Measurements from ENCODE around the gene TIFAB.

The TIFAB gene

DNA sequence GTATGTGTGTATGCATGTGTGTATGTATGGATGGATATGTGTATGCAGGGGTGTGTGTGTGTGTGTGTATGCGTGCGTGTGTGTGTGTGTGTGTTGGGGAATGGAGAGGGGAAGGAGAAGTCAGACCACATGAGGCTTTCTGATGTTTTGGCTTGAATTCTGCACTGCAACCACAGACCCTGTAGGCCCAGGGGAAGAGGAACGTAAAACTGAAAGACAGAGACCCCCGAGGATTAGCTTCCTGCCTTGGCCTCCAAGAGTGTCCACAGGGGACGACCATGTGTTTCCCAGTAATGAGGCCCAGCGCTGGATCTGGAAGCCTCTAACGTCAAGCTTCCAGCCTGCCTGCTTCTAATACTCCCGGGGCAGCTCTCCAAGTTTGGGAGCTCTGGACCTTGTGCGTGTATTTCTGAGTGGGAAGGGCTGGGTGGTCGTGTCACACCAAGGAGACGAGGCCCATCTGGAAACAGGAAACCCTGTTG lies 10.8 kb downstream of the TIFAB start:
- no peak for DNase-seq

DNA sequence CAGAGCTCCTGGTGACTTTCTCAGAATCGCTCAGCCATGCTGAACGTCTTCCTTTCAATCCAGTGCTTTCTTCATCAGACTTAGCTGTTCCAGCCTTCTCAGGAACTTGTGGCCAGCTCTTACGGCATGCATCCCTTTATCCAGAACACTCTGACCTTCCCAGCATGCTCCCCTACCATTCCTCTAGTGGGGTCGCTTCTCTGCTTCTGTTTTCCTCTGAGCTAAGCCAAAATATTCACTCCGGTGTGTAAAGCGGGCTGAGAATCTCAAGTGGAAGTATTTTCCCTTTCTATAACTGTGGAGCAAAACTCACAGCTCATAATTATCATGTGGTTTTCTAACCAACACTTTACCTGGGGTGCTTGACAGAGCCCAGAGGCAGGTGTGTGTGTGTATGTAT lies 11.2 kb downstream of the TIFAB start:
- DNase-seq, result no peak

DNA sequence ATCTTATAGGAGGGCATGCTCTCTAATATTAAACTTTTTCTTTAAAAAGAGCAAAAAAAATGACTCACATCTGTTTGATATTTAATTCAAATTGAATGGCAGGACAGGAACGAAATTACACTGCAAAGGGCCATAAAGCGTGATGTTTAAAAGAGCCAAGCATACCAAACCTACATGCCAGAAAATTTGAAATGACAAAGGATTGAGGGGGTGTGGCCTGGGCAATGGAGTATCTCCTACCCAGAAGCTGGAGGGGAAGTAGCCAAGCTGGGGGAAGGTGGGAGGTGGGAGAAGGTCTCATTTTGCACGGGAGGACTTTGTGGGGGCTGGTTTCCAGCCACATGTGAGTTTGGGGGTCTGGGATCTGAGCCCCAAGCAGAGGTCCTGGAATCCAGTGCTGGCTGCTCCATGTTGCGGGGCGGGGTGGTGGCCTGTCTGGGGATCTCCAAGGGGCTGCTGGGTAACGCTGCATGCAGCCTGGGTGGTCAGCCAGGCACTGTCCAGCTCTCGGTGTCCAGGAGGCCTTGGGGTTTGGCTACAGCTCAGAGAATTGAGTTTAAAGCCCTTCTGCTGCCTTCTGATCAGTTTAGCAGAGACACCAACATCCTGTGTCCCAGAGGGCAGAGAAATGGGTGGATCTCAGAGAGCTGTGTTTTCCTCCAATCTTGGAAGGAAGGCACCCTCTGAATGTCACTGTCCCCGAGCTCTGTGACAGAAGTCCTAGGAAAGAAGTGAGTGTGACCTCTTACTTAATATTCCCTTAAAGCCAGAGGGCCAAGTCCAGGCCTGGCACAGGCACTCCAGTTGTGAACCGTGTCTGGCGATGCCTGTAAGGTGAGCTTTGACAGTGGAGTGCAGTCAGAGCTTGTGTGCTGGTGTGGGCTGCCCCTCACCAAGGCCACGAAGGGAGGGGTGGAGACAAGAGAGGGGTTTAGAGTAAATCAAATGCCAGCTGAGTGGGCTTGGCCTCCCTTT lies 12.6 kb downstream of the TIFAB start:
- DNase-seq, result no peak

DNA sequence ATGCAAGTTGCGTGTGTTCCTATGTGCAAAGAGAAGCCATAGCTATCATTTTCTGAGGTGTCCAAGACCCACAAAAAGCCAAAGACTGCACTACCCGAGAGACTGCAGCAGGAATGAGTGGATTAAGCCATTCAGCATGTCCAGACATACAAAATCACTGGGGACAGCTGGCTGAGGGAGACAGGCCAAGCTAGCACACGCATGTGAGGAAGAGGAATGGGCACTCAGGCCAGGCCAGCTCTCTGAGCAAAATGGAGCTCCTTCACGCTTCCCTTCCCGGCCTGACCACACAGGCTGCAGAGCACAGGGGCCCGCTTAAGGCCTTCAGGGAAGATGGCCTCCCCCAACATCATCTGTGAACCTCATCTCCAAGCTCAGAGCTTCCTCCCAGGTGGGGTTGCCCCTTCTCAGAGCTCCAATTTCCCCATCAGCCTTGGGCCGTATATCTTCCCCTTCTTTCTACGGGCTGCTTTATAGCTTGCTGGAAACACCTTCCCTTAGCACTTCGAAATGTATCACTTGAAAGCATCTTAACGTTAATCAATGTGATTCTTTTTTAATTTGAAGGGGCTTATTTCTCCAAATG lies 13.4 kb downstream of the TIFAB start:
- DNase-seq, result no peak

DNA sequence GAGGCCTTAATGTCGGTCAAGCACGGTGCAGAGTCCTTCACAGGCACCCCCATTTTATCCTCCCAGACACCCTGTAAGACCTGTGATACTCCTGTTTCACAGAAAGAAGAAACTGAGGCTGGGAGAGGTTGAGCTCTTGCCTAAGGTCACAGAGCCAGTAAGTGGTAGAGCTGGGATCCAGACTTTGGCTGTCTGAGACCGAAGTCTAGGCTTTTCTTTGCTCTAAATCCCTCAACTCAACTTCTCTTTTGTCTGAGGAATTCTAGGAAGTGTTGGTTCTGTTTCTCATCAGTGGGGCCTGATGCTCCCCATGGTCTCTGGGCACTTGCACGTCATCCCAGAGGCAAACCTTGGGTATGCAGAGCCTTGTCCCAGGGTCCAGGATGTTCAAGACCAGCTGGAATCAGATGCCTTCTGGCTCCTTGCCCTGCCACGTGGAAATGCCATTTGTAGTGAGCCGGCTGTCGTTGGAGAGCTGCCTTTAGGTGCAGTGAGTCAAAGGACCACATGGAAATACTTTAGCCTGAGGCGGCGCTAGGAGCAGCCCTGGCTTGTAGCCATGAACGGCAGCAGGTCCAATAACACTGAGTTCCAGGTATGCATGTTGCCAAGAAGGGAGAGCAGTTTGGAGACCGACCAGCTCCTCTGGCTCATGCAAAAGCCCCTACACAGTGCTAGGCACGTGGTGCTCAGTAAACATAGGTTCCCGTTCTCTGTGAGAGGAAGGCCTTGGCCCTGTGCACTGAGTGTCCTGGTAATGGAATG lies 14.2 kb downstream of the TIFAB start:
- no peak for DNase-seq

DNA sequence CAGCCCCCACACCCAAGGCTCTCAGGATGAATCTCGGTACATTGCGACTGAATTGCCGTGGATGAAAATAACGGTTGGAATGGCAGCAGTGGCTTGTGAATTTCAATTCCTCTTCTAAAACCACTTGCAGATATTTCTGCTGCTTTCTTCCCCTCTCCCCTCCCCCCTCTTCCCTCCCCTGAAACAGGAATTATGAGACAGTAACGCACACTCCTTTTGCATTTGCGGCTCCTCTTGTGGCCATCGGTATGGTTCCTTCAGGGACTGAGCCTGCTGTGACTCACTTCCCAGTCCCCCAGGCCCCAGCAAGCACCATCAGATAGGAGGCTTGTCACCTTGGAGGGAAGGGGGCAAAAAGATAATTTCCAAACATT lies 14.7 kb downstream of the TIFAB start:
- peak; percentile 5 for DNase-seq

DNA sequence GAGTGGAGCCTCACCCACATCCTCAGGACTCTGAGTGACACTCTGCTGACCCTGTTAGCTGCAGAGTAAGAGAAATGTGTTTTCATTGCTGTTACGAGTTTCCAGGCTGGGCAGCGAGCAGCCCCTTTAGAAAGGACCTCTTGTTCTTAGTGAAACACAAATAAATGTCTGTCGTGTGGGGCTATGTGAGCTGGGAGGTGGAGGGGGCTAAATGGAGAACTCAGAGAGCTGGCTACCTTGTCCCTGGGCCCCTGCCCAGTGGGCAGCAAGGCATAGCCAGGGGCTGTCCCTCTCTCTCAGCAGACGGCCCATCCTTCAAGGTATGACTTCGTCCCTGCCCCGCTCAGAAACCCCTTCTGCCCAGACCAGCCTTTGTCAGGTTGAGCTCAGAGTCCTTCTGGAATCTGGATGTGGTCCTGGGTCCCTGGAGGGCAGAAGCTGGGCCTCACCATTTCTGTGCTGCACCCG lies 15.2 kb downstream of the TIFAB start:
- DNase-seq, result no peak

DNA sequence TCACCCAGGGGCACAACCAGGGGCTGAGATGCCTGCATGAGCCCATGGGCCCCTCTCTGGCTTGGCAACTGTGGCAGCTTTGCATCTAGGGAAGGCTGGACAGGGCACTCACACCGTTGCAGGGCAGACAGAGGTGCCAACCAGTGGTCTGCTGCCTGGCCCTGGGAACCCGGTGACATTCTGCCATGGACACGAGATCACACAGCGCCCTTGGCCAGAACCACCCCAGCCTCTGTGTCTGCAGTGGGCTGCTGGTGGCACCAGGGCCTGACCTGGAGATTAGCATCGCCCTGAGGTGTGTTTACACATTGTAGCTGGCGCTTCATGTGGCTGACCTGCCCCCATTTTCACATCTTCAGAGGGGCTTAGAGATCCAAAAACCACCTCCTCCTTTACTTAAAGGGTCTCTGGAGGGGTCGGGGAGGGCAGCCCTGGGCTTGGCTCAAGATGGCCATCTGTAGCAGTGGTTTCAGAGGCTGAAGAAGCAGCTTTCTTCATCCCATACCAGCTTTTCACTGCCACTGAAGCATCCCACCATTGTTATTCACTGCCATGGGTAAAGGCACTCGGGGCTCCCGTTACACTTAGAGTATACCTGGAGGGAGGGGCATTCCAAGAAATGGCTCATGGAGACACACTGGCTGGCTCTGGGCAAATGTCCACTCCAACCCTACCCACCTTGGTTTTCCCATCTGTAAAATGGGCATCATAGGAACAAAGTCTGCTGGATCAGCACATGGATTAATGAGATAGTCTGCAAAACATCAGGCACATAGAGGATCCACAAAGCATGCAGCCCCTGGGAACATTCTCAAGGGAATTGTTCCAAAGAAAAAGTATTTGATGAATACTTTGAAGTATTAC lies 16.5 kb downstream of the TIFAB start:
- DNase-seq, result no peak

DNA sequence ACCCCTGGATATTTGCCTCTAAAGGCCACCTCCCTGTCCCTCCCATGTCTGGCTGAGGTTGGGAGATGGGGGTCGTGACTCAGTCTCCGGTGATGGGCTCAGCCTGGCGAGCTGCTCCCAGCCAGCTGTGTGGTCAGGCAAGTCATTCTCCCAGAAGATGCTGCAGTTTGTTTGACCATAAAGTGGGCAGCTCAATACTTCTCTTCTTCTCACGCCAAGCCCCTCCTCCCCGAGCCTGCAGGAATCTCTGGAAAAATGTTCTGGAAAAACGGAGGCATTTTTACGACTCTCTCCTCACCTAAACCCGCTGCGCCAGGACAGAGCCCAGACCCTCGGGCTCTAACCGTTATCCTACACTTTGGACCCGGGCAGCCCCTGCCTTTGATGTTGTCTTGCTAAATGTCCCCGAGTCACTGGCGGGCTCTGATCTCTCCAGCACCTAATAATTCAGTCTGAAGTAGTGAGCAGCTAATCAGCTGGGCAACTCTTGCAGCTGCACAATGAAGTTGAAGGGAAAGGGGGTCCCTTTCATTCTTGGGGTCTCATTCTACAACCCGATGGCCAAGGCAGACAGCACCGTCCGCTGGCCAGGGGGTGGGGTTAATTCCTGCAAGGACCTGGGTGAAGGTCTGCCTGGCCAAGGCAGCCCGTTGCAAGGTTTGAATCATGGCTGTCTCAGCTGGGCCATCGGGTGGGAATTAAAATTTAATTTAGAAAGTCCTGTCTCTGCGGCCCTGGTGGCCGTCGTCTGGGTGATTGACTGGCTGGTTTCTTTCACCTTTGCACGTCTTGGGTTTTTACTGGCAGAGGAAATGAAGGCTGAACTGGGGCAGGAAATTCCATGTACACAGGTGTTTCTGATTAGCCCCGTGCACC lies 17.3 kb downstream of the TIFAB start:
- no peak for DNase-seq

DNA sequence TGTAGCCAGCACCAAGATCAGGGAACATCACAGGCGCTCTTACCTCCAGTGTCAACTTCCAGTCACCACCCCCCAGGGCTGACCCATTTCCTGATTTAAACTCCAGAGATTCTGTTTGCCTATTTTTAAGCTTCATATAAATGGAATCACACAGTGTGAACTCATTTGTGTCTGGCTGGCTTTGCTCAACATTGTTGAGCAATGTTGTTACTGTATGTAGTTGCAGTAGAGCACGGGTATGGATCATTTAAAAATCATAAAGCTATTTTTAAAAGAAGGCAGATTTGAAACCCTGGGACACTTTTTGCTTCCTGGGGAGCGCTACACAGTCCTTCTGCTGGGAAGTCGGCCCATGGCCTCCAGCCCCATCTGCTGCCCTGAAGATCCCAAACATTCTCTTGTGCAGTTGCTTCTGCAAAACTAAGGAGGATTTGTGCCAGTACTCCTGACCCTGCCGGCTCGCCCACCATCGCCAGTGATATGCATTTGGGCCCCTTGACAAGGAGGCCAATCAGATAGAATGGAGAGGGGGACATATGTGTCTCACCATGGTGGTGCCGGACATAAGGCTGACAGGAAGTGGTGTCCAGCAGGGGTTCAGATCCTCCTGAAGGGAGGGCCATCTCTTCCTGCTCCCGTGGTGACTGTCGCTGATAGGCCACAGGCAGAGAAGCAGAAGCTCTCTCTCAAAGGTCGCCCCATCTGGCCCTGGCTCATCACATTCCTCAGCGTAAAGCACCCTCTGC lies 18.3 kb downstream of the TIFAB start:
- DNase-seq, result no peak

DNA sequence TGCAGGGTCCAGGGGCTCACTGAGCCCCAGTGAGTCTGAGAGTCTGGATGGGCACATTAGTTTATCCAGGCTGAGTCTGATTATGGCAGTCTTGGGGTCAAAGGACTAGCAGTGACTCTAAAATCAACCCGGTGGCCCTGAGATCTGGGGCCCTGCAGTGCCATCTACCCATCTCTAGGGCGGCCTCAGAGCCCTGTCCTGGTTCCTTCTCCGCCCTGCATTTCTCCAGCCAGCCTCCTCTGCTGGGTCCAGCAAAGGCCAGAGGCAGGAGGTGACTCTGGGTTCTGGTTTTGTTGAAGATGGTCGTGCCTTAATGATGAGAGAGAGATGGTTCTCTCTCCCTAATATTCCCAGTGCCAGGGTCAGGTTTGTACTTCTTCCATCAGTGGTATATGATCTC lies 20.0 kb downstream of the TIFAB start:
- no peak for DNase-seq

DNA sequence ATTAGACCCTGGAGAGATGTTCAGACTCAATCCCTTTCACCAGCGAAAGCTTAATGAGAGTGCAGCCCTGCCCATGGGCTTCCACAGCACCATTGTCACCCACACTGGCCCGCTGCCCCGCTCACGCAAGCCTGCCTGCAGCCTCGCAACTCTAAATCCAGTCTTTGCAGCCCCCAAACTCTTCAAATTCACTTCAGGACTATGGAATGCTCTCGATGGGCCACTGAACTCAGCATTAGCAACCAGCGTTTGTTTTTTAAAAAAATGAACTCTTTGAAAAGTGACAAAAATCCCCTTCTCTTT lies 22.1 kb downstream of the TIFAB start:
- no peak for DNase-seq

DNA sequence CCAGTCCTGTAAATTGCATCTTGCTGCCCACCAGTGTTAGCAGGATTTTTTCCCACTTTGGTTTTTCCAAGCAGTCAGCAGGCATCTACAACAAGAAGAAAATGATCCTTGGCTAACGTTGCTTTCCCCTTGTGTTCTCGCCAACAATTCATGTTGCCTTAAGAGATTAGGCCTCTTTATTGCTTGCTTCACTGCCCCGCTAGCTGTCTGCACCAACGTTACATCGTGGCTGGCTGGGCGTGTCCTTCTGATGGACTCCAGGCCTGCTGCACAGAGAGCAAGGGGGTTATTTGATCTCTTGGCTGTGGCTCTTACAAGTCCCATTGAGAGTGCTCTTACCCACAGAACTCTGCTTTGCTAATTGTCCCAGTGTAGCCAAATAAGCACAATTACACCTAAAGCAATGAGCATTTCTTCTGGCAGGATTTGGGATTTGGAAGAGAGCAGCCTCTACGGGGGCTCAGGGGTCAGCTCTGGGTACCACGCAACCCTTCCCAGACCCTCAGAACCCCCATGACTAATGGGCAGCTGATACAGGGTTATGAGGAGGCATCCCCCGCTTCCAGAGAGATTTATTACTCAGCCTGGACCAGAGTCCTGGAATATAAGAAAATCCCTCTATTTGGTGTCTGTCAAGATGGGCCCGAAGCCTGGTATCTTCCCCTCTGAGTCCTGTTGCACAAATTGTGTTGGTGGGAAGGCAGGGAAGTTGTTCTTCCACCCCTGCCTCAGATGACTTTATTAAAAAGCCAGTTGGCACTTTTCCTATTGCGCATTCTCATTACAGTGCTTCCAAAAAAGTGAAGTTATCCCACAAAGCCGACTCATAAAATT lies 22.6 kb downstream of the TIFAB start:
- no peak for DNase-seq

DNA sequence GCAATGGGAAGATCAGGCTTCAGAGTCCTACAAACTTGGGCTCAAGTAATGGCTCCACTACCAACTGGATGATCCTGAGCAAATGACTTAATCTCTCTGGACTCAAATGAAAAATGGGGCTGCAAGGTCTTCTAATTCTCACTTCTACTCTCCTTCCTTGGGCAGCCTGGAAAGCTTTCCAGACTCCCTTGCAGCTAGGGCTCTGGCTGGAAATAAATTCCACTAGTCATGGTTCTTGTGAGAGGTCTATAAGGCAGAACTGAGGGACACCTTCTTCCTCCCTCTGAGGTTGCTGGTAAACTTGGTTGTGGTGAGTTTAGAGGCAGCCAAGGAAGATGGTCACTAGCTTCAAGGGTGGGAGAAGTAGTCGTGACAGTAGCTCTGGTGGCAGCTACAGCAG lies 23.6 kb downstream of the TIFAB start:
- no peak for DNase-seq

DNA sequence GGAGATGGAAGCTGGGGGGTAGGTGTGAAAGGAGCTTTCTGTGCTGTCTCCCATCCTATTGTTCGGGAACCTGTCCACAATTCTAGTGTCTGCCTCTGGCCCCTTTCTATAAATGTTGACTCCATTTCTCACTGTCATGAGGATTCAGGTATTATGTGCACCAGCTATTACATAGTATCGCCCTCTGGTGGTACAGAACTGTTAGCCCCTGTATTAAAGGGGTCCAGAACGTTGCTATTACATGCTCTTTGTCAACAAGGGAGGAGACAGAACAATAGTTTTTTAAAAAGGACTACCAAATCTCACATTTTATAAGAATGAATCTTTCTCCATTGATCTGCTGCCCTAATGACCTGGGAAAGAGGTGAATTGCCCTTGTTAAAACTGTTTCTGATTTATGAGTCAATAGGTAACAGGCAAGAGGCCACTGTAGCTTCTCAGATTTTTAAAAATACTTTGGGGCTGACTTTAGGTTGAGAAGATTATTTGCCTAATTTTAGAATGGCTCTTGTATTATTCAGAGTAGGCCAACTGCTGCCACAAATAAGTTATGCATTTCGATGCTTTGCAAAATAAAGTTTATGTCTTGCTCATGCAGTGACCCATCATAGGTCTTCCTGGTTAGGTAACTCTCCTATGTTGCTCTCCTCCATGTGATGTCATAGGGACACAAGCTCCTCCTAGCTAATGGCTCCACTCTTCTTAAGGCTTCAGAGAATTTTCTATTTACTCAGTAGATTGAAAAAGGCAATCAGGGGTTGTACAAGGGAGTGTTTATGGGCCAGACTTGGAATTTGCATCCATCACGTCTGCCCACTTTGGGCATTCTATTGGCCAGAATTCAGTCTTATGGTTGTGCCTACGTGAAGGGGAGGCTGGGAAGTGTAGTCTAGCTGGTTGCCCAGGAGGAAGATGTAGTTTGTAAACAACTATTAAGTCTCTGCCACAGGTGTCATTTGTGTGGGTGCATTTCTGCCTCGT lies 25.8 kb downstream of the TIFAB start:
- DNase-seq, result peak; percentile 54

DNA sequence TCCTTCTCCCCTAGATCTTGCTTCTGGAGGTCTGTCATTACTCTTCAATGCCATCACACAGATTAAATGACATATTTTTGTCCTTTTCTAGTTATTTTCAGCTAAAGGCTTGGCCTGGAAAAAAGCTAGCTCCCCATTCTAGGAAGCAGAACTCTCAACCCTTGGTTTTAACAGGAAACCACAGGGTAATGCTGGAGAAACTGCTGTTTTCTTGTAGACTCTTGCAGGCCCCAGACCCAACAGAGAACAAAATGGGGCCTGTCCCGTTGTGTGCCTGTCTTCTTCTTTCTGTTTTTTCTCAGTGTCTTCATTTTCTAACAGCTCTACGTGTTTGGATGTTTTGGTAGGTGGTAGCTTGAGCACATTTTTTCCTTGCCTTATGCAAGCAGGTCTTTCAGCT lies 26.5 kb downstream of the TIFAB start:
- DNase-seq, result no peak

DNA sequence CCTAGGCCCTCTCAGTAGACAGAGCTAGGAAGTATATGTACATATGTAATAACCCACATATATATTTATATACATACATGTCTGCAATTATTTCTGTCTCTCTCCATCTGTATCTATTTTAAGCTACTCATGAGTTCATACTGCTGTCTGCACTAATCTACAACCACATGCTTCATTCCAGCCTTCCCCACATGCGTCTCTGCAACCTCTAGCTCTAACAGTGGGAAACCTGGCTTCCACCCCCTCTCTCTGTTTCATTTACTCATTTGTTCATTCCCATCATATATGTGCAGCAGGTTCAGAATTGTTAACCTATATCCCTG lies 28.3 kb downstream of the TIFAB start:
- DNase-seq, result no peak

DNA sequence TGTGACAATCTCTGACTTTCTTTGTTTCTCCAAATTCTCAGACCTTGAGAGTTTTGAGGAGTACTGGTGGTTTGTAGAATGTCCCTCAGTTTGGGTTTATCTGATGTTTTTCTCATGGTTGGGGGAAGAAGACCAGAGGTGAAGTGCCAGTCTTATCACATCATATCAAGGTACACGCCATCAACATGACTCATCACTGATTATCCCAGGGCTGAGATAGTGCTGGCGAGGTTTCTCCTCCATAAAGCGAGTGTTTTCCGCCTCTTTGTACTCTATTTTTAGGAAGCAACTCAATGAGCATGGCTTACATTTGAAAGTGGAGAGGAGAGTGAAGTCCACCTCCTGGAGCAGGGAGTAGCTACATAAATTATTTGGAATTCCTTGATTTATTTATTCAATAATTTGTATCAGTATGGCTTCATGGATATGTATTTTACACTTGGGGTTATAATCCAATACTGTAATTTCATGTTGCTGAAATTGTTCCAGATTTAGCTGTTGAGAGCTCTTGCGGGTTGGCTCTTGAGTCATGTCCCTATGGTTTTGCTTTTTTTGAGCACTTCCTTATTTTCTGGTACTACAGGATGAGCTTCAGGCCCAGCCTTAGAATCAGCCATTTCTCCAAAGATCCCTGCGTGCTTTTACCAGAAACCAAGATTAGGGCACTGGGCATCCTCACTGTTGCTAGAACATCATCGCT lies 28.9 kb downstream of the TIFAB start:
- DNase-seq, result no peak
